GM21381 (cell line): Measurements from ENCODE around the gene RAB24.
"Not testable (repeated sequence)": the region's sequence is repeated elsewhere in the genome, so short reads cannot be mapped to it uniquely, and the experiment has no call there.

Experiments
- ATAC-seq: cut with Tn5 transposase; IDR thresholded peaks from one replicate; pipeline ENCODE4 v1.9.1; 2021; ENCODE audit warnings: mild to moderate bottlenecking, moderate library complexity; ENCODE audit not compliant: unreplicated experiment

The RAB24 gene

DNA sequence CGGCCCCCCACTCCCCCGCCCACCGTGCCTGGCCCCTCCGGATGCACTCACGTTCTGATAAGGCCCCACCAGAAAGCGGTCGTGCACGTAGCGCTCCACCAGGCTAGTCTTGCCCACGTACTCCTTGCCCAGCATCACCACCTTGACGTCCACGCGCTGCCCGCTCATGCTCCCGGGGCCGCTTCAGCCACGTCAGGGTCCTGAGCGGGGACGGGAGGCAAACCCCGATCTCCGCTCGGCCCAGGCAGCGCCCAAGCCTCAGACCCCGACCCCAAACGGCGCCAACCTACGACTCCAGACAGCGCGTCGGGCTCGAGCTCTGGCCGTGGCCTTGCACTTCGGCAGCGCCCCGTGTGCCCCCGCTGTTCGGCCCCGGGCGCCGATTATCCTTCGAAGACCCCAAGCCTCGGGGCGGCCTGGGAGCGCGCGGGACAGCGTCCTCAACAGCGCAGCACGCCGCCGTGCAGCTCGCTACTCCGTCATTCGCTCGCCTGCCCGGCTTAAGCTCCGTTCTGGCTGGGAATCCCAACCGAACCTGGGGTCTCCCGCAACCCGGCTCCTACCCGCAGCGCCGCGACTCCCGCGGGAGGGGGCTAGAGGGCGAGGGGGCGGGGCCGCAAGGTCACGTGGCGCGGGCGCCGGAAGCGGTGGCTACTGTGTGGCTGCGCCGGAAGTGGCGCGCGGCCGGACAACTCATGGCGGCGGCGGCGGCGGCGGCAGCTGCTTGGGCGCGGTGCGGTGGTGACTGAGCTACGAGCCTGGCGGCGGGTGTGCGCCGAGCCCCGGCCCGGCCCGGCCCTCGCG, at the start of gene RAB24, which contains the start of gene PRELID1:
Gene RAB24, minus strand, starts transcription at position 599 of the 804 bp plus-strand sequence. Its CDS starts 431 bp downstream, at position 168.
Gene PRELID1, plus strand, starts transcription at position 679 of the 804 bp plus-strand sequence. CDS start 187 bp downstream, outside the sequence.
- ATAC-seq = peak; percentile 59

DNA sequence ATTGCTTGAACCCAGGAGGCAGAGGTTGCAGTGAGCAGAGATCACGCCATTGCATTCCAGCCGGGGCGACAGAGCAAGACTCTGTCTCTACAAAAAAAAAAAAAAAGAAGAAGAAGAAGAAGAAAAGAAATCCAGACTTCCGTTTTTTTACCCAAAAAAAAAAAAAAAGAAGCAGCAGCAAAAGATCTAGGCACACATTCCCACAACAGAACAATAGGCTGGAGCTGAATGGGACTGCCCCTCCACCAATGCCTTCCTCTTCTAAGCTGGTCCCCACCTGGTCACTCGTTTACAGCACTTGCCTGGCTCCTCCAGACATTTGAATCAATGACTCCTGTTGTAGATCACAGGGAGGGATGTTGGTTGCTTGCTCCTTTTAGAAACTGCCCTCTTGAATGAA, 49.6 kb upstream of the RAB24 start:
- ATAC-seq = no peak

DNA sequence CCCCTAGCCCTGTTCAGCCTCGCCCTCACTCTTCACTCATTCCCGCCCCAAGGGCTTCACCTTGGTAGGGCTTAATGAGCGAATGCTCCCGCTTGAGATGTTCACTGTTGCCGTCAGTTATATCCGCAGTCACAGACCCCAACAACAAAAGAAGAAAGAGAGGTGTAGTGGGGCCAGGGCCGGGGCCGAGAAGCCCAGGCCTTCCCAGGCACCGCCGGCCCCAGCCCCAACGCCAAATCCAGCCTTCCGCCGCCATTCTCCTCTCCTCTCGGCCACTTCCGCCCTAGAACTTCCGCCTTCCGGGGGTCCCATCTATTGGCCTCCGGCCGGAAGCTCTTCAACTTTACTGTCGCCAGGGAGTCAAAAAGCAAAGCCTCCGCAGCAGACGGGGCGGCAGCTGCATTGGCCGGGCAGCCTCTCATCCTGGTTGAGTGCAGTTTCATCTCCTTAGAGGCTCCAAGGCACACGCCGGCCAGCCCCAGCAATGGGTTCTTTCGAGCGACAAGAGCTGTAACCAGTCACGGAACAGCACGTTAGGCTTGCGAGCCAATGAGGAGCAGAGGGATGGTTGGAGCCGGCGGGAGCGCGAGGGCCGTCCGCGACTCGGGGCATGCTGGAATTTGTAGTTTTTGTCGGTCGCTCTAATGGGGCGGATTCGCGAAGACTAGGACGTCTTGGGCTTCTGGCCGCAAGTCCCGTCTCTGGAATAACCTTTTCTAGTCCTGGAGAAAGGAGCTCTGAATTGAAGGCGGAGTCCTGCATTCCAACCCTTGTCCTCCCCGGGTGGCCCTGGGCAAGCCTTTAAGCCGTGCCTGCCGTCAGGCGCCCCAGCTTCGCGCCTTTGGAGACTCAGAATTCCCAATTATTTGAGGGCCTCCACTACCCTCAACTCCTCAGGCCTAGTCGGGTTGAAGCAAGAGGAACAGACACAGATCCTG, 48.1 kb upstream of the RAB24 start, which contains the start of gene LMAN2:
Gene LMAN2, minus strand, starts transcription at position 277 of the 938 bp plus-strand sequence. Its CDS starts 21 bp downstream, at position 256.
- peak; percentile 90 for ATAC-seq

DNA sequence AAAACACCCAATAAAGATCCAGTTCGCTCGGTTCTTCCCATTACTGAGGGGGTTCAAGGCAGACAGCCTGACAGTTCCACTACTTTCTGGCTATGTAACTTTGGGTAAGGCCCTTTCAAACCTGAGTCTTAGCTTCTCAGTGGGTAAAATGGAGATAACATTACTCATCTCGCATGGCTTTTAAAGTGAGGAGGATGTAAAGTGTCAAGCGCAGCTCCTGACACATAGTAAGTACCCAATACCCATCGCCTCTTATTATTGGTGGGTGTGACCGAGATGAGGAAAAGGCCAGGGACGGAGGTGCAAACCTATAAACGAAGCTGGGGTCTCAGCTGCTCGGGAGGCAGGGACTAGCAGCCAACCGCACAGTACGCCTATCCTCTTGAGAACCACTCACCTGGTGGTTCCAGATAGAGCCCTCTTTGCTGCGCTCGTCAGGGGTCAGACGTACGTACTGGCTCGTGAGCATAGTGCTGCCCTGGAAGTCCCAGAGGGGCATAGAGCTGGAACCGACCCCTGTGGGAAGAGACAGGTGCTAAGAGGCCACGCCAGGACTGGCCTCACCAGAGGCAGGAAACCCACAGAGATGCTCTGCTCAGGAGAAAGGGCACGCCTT, 47.4 kb upstream of the RAB24 start:
- ATAC-seq = no peak

DNA sequence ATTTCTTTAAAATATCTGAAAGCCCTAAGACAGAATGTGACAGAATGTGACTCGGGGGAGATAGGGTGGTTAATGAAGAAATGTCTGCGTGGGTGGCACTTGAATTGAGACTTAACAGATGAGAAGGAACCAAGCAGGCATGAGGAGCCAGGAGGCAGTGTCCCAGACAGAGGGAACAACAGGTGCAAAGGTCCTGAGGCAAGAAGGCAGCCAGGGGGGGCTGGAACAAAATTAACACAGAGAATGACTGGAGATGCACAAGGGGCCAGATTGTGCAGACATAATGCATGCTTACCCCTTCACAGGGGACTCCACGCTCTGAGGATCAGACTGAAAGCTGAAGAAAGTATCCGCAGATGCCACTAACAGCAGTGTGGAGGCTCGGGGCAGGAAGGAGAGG, 46.2 kb upstream of the RAB24 start:
- ATAC-seq = no peak

DNA sequence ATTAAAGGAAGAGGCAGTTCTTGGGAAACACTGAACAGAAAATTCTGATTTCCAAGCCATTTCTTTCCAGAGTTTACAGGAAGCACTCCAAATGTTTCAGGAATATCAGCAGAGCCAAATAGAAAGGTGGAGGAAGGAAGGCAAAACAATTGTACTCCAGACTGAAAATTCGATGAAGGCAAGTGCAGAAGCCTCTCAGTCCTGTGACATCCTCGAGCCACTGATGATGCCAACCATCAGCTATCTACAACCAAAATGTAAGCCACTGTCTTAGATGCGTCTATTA, 45.8 kb upstream of the RAB24 start:
- no peak for ATAC-seq

DNA sequence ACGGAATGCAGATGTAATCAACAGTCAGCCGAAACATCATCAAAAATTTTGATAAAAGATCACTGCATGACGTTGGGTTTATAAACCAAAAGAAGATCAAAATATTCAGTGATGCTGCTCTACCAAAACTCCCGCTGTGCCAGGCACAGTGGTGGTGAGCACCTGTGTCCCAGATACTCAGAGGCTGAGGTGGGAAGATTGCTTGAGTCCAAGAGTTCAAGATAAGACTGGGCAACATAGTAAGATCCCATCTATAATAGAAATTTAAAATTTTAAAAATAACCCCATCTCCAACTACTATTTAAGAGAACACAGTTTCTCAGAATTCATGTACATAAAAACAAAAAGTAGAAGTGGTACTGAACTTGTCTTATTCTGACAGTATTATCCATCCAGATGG, 44.2 kb upstream of the RAB24 start:
- no peak for ATAC-seq

DNA sequence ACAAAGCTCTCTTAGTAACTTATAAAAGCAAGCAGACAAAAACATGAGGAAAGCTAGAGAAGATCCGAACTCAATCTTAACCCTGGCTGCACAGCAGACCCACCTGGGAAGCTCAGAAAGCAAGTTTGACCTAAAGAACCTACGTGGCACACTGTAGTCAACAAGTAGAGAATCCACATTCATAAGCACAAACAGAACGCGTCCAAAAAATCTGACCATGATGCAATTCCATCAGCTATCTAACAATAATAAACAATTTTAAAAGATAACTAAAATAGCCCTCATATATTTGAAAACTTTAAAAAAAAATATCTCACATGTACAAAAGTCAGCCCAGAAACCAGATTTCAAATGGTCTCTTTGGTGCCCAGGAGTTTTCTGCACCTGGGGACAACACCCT, 43.3 kb upstream of the RAB24 start:
- no peak for ATAC-seq

DNA sequence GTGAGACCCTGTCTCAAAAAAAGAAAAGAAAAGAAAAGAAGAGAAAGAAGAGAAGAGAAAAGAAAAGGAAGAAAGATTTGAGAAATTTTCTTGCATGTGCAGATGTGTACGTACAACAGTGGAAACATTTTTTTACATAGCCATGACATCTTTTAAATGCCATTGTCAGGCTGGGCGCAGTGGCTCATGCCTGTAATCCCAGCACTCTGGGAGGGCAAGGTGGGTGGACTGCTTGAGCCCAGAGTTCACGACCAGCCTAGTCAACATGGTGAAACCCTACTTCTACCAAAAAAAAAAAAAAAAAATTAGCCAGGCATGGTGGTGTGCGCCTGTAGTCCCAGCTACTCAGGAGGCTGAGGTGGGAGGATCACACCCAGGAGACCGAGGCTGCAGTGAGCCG, 41.4 kb upstream of the RAB24 start:
- ATAC-seq = no peak

DNA sequence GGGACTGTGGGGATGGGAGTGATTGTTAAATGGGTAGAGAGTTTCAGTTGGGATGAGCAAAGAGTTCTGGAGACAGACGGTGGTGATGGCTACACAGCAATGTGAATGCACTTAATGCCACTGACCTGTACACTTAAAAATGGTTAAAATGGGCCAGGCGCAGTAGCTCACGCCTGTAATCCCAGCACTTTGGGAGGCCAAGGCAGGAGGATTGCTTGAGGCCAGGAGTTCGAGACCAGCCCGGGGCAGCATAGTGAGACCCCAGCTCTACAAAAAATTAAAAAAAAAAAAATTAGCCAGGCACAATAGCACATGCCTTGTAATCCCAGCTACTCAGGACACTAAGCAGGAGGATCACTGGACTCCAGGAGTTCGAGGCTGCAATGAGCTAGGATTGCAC, 40.3 kb upstream of the RAB24 start:
- ATAC-seq = no peak

DNA sequence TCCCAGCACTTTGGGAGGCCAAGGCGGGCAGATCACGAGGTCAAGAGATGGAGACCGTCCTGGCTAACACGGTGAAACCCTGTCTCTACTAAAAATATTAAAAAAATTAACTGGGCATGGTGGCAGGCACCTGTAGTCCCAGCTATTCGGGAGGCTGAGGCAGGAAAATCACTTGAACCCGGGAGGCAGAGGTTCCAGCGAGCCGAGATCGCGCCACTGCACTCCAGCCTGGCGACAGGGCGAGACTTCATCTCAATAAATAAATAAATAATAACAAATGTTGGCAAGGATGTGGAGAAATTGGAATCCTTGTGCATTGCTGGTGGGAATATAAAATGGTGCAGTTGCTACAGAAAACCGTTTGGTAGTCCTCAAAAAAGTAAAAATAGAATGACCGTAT, 39.5 kb upstream of the RAB24 start:
- not testable (repeated sequence) for ATAC-seq

DNA sequence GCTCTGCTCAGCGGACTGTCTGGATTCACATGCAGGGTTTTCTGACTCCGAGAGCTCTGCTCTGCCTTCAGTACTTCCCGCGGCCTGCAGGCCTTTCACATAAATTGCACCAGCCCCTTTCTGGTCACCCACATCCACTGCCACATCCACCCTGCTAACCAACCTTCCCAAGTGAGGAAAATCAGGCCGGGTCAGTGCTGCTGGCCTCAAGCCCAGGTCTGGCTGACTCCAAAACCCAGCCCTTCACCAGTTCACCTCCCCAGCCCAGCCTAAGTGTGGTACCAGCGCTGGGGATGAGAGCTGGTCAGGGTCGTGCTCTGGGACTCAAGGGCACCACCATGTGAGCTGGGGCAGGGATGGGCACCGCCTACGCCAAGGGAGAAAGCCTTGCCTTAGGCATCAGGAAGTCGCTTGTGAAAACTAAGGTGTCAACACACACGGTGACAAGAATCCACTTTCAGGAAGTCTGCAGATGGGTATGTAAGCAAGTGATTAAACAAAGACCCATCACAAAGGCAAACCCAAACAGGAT, 35.7 kb upstream of the RAB24 start:
- ATAC-seq = no peak

DNA sequence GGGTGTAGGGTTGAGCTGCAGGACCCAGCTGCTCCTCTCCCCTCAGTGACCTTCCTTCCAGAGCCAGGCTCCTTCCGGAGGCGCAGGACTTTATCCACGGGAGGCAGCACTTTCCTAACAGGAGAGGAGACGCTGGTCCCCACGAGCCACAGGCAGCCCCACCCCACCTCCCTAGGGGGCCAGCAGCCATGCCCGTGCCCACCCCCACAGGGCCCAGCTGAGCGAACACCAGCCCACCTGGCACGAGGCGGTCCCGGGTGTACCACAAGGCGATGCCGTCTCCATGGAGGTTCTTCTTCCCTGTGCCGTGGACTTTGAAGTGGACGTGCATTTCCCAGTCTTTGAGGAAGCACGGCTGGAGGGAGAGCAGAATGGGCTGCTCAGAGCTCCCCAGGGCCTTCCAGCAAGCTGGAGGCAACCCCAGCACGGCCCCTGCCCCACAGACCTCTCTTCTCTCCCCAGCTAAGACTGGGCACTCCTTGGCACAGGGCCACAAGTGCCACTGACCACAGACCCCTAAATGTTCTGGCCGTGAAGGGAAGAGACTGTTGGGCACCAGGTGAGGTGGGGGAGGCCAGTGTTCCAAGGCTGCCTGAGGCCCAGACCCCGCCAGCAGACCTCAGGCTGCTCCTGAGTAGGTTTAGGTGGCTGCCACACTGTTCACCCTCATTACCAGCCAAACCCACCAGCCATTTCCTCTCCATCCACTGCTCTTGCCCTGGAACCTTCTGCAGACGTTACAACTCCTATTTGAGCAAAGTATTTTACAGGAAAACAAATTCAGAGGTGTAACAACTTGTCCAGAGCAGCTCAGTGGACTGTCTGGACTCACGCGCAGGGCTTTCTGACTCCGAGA, 35.0 kb upstream of the RAB24 start:
- no peak for ATAC-seq

DNA sequence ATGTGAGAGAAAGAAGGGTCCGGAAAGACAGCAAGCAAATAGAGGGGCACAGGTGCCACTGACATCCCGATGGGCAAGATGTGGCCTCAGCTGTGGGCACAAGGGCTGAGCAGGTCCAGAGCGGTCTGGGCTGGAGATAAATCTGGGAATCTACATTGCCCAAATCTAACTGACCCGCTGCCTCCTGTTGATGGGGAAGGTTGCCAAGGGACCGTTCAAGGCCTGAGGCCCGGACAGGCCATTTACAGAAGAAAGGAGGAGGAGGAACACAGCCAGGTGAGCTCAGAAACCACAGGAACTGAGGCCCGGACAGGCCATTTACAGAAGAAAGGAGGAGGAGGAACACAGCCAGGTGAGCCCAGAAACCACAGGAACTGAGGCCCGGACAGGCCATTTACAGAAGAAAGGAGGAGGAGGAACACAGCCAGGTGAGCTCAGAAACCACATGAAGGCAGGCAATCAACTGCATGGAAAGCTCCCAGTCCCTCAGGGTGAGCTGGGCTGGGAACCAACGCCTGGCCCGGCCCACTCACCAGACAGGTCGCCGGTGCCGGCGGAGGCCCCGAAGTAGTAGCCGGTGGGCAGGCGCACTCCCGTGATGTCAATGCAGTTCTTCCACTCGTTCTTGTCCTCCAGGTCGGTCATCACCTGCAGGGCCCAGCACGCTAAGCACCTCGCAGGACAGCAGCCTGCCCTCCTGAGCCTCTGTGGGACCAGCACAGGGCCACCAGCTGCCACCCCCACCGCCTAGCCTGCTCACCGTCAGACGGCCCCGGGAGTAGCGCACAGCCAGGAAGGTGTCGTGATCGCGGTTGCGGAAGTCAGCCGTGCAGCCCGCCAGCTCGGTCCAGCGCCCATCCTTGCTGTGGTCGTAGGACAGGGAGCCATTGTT, 33.3 kb upstream of the RAB24 start:
- no peak for ATAC-seq

DNA sequence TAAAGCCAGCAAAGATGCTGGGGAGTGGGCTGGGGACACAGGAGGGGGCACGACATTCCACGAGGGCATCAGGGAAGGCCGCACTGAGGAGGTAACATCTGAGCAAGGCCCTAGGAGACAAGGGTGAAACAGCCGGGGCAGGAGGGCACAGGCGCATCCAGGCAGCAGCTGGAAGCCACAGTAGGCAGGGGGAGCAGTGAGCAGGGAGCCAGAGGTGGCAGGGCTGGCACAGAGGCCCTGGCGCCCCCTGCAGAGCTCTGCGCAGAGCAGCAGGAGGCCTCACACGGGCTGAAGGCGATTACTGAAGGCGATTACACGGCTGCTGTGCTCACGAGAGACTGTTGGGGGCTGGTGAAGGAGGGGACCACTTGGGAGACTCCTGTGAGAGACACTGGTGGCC, 32.6 kb upstream of the RAB24 start:
- ATAC-seq = no peak

DNA sequence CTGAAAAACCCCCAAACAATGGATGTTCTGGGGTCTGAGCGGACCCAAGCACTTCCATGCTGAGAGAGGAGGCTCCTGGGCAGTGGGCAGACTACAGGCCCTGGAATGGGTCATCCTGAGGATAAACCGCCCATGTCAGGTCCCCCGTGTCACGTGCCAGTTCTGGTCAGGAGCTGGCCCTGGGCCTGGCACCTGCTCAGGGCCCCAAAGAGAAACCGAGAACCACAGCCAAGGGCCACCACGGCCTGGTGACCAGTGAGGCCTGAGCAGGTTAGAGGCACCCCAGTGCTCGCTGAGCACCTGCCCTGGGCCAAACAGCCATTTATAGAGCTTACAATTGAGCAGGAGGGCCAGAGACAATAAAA, 32.2 kb upstream of the RAB24 start:
- ATAC-seq = no peak

DNA sequence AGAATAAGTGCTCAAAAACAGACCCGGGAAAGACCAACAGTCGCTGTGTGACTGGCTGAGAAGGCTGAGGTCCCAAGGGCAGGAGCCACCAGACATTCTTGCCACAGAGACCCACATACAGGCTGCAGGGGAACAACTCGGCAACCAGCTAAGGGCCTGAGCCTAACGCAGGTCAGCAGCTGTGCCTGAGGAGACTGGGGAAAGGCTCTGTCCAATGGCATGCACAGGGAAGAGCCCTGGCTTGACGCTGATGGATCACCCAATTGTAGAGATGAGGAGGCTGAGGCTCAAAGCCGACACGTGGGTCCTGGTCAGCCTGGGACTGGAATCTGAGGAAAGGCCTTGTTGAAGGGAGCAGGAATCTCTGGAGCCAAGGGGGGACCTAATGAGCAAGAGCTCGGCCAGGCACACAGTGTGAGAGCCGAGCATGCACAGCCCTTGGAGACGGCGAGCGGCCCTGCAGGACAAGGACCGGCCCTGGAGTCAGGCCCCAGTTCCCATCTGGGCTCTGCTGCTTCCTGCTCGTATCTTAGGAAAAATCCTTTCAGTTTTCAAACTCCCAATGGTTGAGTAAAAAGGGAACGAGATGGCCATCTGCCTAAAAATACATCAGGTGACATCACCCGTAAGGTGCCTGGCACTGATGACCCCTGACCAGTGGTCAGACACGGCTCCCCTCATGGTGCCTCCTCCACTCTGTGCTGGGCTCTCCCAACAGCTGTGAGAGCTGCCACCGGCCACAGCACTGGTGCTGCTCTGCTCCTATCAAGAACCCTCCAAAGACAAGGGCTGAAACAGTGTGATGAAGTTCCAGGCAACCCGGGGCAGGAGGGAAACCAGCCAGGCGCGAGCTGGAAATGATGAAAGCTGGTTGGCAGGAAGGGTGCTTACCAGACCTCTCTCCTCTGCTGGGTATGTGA, 31.5 kb upstream of the RAB24 start:
- ATAC-seq = no peak

DNA sequence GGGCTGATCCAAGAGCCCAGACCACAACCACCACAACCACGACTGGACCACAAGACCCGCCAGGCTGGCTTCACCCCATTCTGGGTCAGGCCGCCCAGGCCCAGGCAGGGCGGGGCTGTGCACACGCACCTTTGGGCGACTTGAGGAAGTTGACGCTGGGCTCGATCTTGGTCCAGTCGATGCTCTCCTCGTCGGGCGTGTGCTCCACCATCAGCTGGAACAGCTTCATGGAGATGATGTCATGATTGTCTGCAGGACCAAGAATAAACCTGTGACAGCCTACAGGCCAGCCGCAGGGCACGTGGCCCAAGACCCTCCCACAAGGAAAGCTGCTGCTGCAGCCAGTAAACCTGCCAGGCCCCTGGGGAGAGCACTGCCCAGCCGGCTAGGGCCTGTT, 30.6 kb upstream of the RAB24 start:
- ATAC-seq = no peak
